ENCODE results near the gene MUL1.

- TF ChIP-seq, protein P1, sequence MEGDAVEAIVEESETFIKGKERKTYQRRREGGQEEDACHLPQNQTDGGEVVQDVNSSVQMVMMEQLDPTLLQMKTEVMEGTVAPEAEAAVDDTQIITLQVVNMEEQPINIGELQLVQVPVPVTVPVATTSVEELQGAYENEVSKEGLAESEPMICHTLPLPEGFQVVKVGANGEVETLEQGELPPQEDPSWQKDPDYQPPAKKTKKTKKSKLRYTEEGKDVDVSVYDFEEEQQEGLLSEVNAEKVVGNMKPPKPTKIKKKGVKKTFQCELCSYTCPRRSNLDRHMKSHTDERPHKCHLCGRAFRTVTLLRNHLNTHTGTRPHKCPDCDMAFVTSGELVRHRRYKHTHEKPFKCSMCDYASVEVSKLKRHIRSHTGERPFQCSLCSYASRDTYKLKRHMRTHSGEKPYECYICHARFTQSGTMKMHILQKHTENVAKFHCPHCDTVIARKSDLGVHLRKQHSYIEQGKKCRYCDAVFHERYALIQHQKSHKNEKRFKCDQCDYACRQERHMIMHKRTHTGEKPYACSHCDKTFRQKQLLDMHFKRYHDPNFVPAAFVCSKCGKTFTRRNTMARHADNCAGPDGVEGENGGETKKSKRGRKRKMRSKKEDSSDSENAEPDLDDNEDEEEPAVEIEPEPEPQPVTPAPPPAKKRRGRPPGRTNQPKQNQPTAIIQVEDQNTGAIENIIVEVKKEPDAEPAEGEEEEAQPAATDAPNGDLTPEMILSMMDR (conservative IDR thresholded peaks at IDR 0.05), result no peak
- no peak for TF ChIP-seq EZH2 (IDR thresholded peaks at IDR 0.05; ENCODE audit: low read depth)
Observed at GRCh38 chr1:20493309-20493708, 14.6 kb downstream of the MUL1 start.
